ENCODE data around the gene GNAT1. TPM values are rescaled to one million over a fixed set of nuclear protein-coding genes. Genes with fewer than 3 reads are reported as not detected.

Gene GNAT1
- total and polyA plus RNA-seq, 2 donors (not counting 1 experiment from before 2014, with no cell fraction given): not detected

- 12% methylated on average over 70 of the region's 70 CpGs for WGBS (ENCODE audit: insufficient coverage)
- Histone ChIP-seq H3K4me3 (ENCODE audit: control extremely low read depth in 1 of 5, extremely low read depth in 1 of 5, insufficient read depth in 1 of 5, low read depth in 2 of 5, low read length in 4 of 5) (peak overlapping the region in 2 of 5 experiments; percentile 2 to 33), H4K20me1 (ENCODE audit: control insufficient read depth, insufficient read depth, low read length, poor library complexity, severe bottlenecking) (no peaks in the 10 kb centered on the region)
Measured at GRCh38 chr3:50194128-50194902, 2.9 kb downstream of the GNAT1 start.

More at GRCh38 chr3:50194128-50194902, 2.9 kb downstream of the GNAT1 start:
- Mint-ChIP-seq H3K4me1 (peaks cover 11% of the 10 kb centered on the region), H3K27me3 (peaks cover 21% of the 10 kb centered on the region), H3K27ac (no peak overlapping the region), H3K9me3 (ENCODE audit: insufficient read depth) (no peaks in the 10 kb centered on the region), H3K4me3 (peak overlapping the region; percentile 52)
- intact Hi-C loops (cut with micrococcal nuclease): loop anchor here (1.0 to 2.0 kb wide), 2 partner anchors 52 to 126 kb away; no protein-coding TSS in a partner anchor
- TF ChIP-seq EZH2 (IDR thresholded peaks at IDR 0.05; ENCODE audit: borderline replicate concordance, insufficient read depth, low read depth, low read length, poor library complexity, severe bottlenecking) (no peak), CTCF (IDR thresholded peaks at IDR 0.05) (peak; percentile 87)
- H3K27ac ChIP-seq (ENCODE audit: low read length in 2 of 2): no peak overlapping the region
- no peaks in the 10 kb centered on the region for H3K36me3 ChIP-seq (replicated peaks in 1 of 2; ENCODE audit: control extremely low read depth in 1 of 2, control insufficient read depth in 1 of 2, extremely low read depth in 1 of 2, insufficient read depth in 2 of 2, low read length in 1 of 2)
- peak overlapping the region; percentile 68 for H2AFZ ChIP-seq (ENCODE audit: insufficient read depth, low read depth, low read length, poor library complexity, severe bottlenecking)
- ChIA-PET POLR2A (interaction anchor here (0.5 to 2.4 kb wide), 5 partner anchors 32 to 382 kb away, joined by 3 to 16 read pairs (median 3); no protein-coding TSS in a partner anchor), CTCF (interaction anchor here (0.8 to 7.1 kb wide), 33 partner anchors 9 to 348 kb away, joined by 3 to 214 read pairs (median 5); partner anchors contain the start of genes GNAI2, HYAL2, HYAL3 and IFRD2)
- no peak overlapping the region for H3K9ac ChIP-seq (ENCODE audit: low read length)
- peaks cover 0 to 13% (median 0%) of the 10 kb centered on the region in 3 donors for H3K9me3 ChIP-seq (ENCODE audit: control extremely low read depth in 1 of 3, control insufficient read depth in 2 of 3, insufficient read depth in 1 of 3, low read length in 2 of 3)
- ATAC-seq (ENCODE audit: low read depth) (peak; percentile 84), DNase-seq (peak; percentile 88)
- H3K79me2 ChIP-seq (ENCODE audit: control insufficient read depth, insufficient read depth, low read length): no peaks in the 10 kb centered on the region
- peaks cover 17 to 23% of the 10 kb centered on the region in 2 donors for H3K4me1 ChIP-seq (ENCODE audit: control insufficient read depth in 2 of 2, insufficient read depth in 2 of 2, low read length in 2 of 2)
- peaks cover 0 to 46% (median 11%) of the 10 kb centered on the region in 4 experiments for H3K27me3 ChIP-seq (replicated peaks in 1 of 4; ENCODE audit: control extremely low read depth in 1 of 4, control insufficient read depth in 3 of 4, insufficient read depth in 4 of 4, low read length in 3 of 4)
- H3K4me2 ChIP-seq (replicated peaks; ENCODE audit: low read depth, low read length, poor library complexity, severe bottlenecking): peak overlapping the region; percentile 69
